ENCODE data around the gene THUMPD3.

The THUMPD3 gene

GRCh38 chr3:9330166-9330703 lies 32.6 kb upstream of the THUMPD3 start:
- Histone ChIP-seq H3K4me3 (no peak overlapping the region), H3K27ac (no peak overlapping the region)
- no peak for DNase-seq (ENCODE audit: low spot score)
- TF ChIP-seq CTCF (IDR thresholded peaks at IDR 0.05) = no peak

GRCh38 chr3:9331171-9331570 lies 31.7 kb upstream of the THUMPD3 start:
- Histone ChIP-seq H3K4me3 (no peak overlapping the region), H3K27ac (no peak overlapping the region)
- TF ChIP-seq CTCF (IDR thresholded peaks at IDR 0.05) = no peak
- DNase-seq (ENCODE audit: low spot score) = no peak

DNA sequence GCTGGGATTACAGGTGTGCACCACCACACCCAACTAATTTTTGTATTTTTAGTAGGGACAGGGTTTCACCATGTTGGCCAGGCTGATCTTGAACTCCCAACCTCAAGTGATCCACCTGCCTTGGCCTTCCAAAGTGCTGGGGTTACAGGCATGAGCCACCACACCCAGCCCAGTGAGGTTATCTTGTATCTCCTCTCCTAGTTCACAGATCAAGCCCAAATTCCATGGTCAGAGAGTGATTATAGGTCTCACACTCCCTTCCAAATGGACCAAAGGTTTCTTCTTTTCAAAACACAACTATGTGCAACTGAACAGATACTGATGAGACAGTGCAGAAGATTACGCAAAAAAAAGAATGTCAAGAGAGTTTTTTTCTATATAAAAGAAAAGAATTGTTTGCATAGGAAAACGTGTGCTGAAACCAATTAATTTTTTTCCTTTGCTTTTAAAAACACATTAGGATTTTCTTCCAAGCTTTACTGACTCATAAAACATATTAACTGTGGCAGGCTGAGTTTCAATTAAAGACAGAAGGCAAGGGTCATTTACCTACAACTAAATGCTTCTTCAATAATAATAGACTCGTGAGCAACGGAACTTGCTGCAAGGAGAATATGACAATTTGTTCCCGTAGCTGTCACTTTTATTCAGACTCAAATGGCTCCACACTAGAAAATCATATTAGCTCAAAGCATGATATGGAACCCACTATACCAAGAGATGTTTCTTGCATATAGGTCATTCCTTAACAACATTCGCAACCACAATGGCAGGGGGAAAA lies 30.4 kb upstream of the THUMPD3 start:
- no peak for TF ChIP-seq CTCF (IDR thresholded peaks at IDR 0.05)
- H3K4me3 ChIP-seq = no peak overlapping the region
- H3K27ac ChIP-seq = no peak overlapping the region
- no peak for DNase-seq (ENCODE audit: low spot score)

DNA sequence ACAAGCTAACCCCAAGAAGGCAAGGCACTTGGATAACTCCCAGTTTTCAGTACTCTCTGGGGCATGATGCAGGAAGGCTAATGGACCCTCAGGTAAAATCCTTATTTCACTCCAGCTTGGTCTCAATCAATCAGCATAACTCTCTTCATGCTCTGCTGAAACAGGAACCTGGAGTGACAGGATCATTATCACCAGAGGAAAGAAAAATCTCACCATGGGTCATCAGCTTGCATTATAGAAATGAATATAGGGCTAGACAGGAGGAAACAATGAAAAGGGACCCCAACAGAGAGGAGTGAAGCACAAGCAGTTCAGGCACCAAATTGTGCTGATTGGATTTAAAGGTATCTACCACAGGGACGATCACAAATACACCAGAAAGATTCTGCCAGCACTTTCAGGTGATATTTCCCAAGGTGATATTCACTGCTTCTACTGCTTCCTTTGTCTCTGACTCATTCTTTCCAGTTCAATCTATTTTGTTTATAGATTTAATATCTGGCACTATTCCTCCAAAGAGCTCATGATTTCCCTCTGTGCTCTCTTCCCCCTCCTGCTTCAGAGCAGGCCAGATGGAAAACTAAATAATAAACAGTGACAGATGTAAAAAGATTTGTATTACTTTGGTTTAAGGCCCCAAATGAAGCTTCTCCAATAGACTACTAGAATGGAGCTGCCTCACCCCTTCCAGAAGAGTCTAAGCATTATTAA lies 22.9 kb upstream of the THUMPD3 start:
- TF ChIP-seq CTCF (IDR thresholded peaks at IDR 0.05) = no peak
- no peak for DNase-seq (ENCODE audit: low spot score)
- Histone ChIP-seq H3K4me3 (no peak overlapping the region), H3K27ac (no peak overlapping the region)

DNA sequence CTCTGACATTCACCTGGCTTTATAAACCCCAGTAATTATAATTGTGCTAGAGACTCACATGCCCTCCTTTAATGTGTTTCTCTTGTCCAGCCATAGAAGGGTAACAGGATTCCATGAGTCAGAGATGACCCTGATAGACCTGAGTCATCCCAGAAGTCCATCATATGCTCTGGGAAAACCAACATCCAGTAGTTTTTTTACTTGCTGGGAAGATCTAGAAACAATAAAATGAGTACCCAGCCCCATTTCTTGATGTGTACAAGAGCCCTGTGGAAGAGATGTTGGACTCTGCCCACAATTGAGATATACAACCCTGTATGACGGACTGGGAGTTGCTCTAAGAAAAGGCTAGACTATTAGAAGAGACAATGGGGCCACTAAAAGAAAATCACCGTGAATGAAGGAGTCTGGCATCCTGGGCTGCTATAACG lies 22.4 kb upstream of the THUMPD3 start:
- H3K4me3 ChIP-seq = no peak overlapping the region
- no peak for TF ChIP-seq CTCF (IDR thresholded peaks at IDR 0.05)
- H3K27ac ChIP-seq = no peak overlapping the region
- DNase-seq (ENCODE audit: low spot score) = no peak

DNA sequence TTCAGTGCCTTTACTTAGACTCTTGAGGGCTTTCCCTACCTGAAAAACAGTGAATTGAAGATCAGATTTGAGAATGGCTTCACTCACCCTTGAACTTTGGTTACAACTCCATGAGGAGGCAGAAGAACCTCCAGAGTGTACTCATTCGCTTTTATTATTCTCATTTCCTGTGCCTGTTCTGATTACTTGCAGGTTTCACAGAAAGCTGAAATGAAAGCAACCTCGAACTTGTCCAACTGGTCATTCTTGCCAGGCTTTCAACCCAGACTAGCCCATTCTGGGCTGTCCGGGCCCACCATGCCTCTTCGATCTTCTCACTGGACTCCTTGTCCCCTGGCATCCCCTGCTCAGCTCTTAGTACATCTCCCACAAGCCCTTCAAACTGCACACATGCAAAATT lies 20.2 kb upstream of the THUMPD3 start:
- no peak for TF ChIP-seq CTCF (IDR thresholded peaks at IDR 0.05)
- Histone ChIP-seq H3K4me3 (no peak overlapping the region), H3K27ac (no peak overlapping the region)
- no peak for DNase-seq (ENCODE audit: low spot score)

All from coronary artery (tissue), 2 donors.